Measurements from ENCODE around the gene CTBP1. TPM values are rescaled to one million over a fixed set of nuclear protein-coding genes. Genes with fewer than 3 reads are reported as not detected.

Gene CTBP1
- total RNA-seq, 1 experiment from 2014 or later: 223 TPM

- no peaks in the 10 kb centered on the region for H3K4me1 ChIP-seq (ENCODE audit: insufficient read depth, low read length)
- H2AFZ ChIP-seq (ENCODE audit: low read length): no peak overlapping the region
- no peak overlapping the region for H3K9ac ChIP-seq (ENCODE audit: low read length)
- H3K36me3 ChIP-seq (ENCODE audit: low read depth, low read length): no peaks in the 10 kb centered on the region; the same call in 1 of the 2 replicates
- CTCF ChIA-PET: no interaction called here
- no peaks in the 10 kb centered on the region for H3K9me3 ChIP-seq (ENCODE audit: low read length)
- H3K4me2 ChIP-seq (ENCODE audit: low read length): no peak overlapping the region
- no peak overlapping the region for H3K27ac ChIP-seq (ENCODE audit: low read length)
- no peaks in the 10 kb centered on the region for H3F3A ChIP-seq (ENCODE audit: low read length, unreplicated experiment)
- no peaks in the 10 kb centered on the region for H3K27me3 ChIP-seq (ENCODE audit: low read length)
- 0 out of 2 replicates have a peak, but pooled peaks cover 11% of the 10 kb centered on the region for H4K20me1 ChIP-seq (ENCODE audit: low read length)
- no peak for ATAC-seq
- POLR2A ChIA-PET (ENCODE audit: unreplicated experiment): no interaction called here
- no peak for DNase-seq
- TF ChIP-seq CTCF (conservative IDR thresholded peaks at IDR 0.05; ENCODE audit: low read depth, low read length) (no peak), EZH2 (IDR thresholded peaks at IDR 0.05; ENCODE audit: low read length, unreplicated experiment) (no peak), EZH2phosphoT487 (IDR thresholded peaks at IDR 0.05; ENCODE audit: borderline replicate concordance, low read length) (no peak)
- no peak overlapping the region for H3K4me3 ChIP-seq (ENCODE audit: low read length)
- H3K9me2 ChIP-seq (replicated peaks; ENCODE audit: low read length): no peaks in the 10 kb centered on the region
- intact Hi-C loops (cut with micrococcal nuclease): no loop called here
- peaks cover 88% of the 10 kb centered on the region for H3K79me2 ChIP-seq (ENCODE audit: low read length)
- no TSS peak for BruUV-seq (replicated peaks)
Measured at GRCh38 chr4:1297456-1298325, 48.8 kb upstream of the CTBP1 start.

DNA sequence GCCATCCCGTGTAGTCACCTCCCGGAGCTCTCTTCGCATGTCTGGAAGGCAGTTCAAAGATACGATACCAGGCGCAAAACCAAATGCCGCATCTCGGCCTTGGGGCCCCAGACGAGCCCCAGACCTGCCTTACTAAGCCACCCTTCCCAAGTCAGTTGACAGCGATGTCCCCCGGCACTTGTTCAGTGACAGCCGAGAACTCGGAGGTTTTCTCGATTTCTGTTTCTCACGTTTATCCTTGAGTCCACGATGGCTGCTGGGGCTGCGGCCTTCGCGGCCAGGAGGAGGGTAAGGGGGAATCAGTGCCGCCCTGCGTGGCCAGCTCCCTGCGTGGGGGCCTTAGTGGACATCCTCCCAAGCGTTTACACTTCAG is 48.1 kb upstream of the CTBP1 start:
- no TSS peak for BruUV-seq (replicated peaks)
- intact Hi-C loops (cut with micrococcal nuclease): no loop called here
- Histone ChIP-seq H3K4me3 (ENCODE audit: low read length) (no peak overlapping the region), H3K9ac (ENCODE audit: low read length) (no peak overlapping the region), H2AFZ (ENCODE audit: low read length) (no peak overlapping the region), H3K9me2 (replicated peaks; ENCODE audit: low read length) (no peaks in the 10 kb centered on the region), H3K36me3 (ENCODE audit: low read depth, low read length) (no peaks in the 10 kb centered on the region; the same call in 1 of the 2 replicates), H3K9me3 (ENCODE audit: low read length) (no peaks in the 10 kb centered on the region), H3K4me2 (ENCODE audit: low read length) (no peak overlapping the region), H3F3A (ENCODE audit: low read length, unreplicated experiment) (no peaks in the 10 kb centered on the region), H3K27me3 (ENCODE audit: low read length) (no peaks in the 10 kb centered on the region), H3K79me2 (ENCODE audit: low read length) (peaks cover 90% of the 10 kb centered on the region), H3K4me1 (ENCODE audit: insufficient read depth, low read length) (no peaks in the 10 kb centered on the region), H3K27ac (ENCODE audit: low read length) (no peak overlapping the region), H4K20me1 (ENCODE audit: low read length) (0 out of 2 replicates have a peak, but pooled peaks cover 13% of the 10 kb centered on the region)
- DNase-seq: no peak
- no peak for ATAC-seq
- no peak for TF ChIP-seq EZH2phosphoT487 (IDR thresholded peaks at IDR 0.05; ENCODE audit: borderline replicate concordance, low read length)
- TF ChIP-seq EZH2 (IDR thresholded peaks at IDR 0.05; ENCODE audit: low read length, unreplicated experiment): no peak
- TF ChIP-seq CTCF (conservative IDR thresholded peaks at IDR 0.05; ENCODE audit: low read depth, low read length): no peak
- ChIA-PET CTCF (no interaction called here), POLR2A (ENCODE audit: unreplicated experiment) (no interaction called here)

Measured in PC-3 (cell line).